NCI-H2081 (cell line): ENCODE results near the gene ABCC6.
"Not testable (repeated sequence)": the region's sequence is repeated elsewhere in the genome, so short reads cannot be mapped to it uniquely, and the experiment has no call there.

Source experiments
- DNase-seq, 2 experiments: peaks; one replicate each; lab custom pipeline; 2025; lab: John Stamatoyannopoulos, UW

ABCC6 gene

DNA sequence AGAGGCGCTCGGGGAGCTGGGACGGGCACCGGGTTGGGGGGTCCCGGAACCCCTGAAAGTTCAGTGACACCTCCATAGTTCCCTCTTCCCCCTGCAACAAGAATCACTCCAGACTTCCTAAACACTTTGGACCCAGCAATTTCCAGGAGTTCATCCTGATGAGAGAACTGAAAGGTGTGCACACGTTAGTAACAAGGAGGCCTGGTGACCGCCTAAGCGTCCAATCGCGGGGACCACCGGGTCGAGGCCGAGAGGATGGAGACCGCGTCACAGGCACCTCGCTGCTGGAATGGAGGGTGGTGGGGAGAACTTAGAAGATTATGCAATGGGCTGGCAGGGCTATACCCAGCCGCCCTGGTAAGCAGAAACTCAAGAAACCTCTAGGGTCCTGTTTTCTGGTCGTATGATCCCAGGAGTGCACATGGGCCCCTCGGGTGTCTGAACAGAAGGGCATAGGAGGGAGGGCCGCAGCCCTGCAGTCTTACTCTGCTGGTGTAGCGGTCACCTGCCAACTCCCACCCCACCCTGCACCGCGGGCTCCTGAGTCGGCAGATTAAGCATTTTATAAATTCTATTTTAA is 458 bp upstream of the ABCC6 start:
- DNase-seq, result not testable (repeated sequence)

DNA sequence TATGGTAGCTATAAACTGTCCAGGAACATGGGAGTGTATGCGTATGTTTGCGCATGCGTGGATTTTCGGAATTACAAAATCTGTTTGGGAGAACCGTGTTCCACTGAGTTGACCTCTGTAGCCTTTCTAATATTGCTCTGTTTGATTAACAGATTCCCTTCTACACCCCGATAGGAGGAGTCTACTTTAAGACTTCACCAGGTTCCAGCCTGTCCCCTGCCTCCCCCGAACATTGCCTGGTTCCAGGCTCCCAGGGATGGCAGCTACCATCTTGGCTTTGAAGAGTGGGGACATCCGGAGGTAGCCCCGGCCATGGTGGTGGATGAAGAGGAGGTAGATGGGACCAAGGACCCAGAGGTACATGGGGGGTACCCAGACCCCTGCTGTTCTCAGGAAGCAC is 1.9 kb downstream of the ABCC6 start:
- DNase-seq, result not testable (repeated sequence)

DNA sequence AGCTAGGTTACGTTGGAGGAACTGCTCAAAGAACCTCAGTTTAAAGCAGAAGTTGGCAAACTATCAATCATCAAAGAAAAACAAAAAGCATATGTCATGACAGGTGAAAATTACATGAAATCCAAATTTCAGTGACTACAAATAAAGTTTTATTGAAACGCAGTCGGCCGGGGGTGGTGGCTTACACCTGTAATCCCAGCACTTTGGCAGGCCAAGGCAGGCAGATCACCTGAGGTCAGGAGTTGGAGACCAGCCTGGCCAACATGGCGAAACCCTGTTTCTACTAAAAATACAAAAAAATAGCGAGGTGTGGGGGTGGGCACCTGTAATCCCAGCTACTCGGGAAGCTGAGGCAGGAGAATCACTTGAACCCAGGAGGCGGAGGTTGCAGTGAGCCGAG is 2.8 kb downstream of the ABCC6 start:
- DNase-seq, result not testable (repeated sequence)

DNA sequence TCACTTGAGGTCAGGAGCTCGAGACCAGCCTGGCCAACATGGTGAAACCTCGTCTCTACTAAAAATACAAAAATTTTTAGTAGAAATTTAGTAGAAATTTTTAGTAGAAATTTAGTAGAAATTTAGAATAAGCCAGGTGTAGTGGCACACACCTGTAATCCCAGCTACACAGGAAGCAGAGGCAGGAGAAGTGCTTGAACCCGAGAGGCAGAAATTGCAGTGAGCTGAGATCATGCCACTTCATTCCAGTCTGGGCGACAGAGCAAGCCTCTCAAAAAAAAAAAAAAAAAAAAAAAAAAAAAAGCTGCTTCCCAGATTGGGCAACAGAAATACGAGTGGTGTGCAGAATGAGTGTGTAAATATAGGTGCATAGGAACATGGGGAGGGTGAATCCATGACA is 4.5 kb downstream of the ABCC6 start:
- not testable (repeated sequence) for DNase-seq

DNA sequence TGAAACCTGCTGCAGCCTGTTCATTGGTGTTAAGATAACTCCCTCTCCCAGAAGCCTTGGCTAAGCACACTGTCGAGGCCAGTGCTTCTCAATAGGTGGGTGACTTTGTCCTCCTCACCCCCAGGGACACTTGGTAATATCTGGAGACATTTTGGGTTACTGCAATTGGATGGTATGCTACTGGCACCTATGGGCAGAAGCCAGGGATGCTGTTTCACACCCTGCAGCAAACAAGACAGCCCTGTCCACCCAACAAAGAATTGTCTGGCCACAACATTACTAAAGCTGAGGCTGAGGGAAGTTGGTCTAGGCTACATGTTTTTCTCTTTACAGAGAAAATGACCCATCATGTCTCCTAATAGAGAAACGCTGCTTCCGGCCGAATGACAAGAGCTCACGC is 4.9 kb downstream of the ABCC6 start:
- not testable (repeated sequence) for DNase-seq

GRCh38 chr16:16213863-16214293 is 9.4 kb downstream of the ABCC6 start:
- not testable (repeated sequence) for DNase-seq

- not testable (repeated sequence) for DNase-seq
These were observed 11.9 kb downstream of the ABCC6 start for GRCh38 chr16:16211404-16211803.

DNA sequence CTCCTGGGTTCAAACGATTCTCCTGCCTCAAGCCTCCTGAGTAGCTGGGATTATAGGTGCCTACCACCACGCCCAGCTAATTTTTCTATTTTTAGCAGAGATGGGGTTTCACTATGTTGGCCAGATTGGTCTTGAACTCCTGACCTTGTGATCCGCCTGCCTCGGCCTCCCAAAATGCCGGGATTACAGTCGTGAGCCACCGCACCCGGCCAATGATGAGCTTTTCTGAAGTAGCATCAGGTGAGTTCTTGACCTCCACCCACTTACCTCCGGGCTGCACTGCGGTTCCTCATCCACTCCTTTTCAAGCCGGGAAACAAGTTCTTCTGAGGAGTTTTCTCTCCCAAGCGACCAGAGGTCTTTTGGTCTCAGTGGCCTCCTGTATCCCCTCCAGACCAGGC is 14.8 kb downstream of the ABCC6 start:
- DNase-seq, result not testable (repeated sequence)

- DNase-seq, result not testable (repeated sequence)
These were observed 15.4 kb downstream of the ABCC6 start for GRCh38 chr16:16207787-16208334.

GRCh38 chr16:16207097-16207786 is 16.1 kb downstream of the ABCC6 start:
- not testable (repeated sequence) for DNase-seq

GRCh38 chr16:16205864-16206263 is 17.4 kb downstream of the ABCC6 start:
- not testable (repeated sequence) for DNase-seq

DNA sequence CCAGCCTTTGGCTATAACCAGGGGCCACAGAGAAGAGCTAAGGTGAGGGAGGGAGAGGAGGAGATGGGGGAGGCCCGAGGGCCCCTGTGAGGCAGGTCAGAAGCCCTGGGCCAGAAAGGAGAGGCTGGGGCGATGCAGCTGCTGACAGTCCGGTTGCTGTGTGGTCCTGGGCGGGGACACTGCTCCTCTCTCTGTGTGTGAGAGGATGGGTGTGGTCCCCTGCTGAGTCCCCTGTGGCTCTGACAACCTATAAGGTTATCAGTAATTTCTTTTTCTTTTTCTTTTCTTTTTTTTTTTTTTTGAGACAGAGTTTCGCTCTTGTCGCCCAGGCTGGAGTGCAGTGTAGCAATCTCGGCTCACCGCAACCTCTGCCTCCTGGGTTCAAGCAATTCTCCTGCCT is 18.7 kb downstream of the ABCC6 start:
- not testable (repeated sequence) for DNase-seq

- DNase-seq, result not testable (repeated sequence)
These were observed 19.8 kb downstream of the ABCC6 start for GRCh38 chr16:16203494-16203893.

- peak; percentile 5 to 43 for DNase-seq
These were observed 20.7 kb downstream of the ABCC6 start for GRCh38 chr16:16202400-16203143.

- DNase-seq, result not testable (repeated sequence)
These were observed 21.4 kb downstream of the ABCC6 start for GRCh38 chr16:16201880-16202279.

- DNase-seq, result not testable (repeated sequence)
These were observed 22.9 kb downstream of the ABCC6 start for GRCh38 chr16:16200391-16200790.

GRCh38 chr16:16199428-16199827 is 23.9 kb downstream of the ABCC6 start:
- not testable (repeated sequence) for DNase-seq

DNA sequence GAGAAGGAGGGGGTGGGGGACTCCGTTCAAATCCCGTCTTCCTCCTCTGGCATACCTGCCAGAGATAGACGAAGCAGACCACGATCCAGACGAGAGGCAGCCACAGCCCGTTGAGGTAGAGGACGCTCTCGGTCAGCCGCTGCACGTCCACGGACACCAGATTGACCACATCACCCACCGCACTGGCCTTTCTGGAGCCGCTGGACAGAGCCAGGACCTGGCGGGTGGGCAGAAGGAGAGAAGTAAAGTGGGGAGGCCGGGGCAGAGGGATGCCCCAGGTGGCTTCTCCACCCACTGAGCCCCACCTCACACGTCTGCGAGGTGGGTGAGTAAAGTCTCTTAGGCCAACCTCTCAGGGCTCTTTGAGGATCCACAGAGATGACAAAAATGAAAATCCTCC is 25.3 kb downstream of the ABCC6 start:
- no peak for DNase-seq

- no peak for DNase-seq
These were observed 26.0 kb downstream of the ABCC6 start for GRCh38 chr16:16197331-16197730.

- DNase-seq, result no peak
These were observed 27.2 kb downstream of the ABCC6 start for GRCh38 chr16:16196099-16196498.

DNA sequence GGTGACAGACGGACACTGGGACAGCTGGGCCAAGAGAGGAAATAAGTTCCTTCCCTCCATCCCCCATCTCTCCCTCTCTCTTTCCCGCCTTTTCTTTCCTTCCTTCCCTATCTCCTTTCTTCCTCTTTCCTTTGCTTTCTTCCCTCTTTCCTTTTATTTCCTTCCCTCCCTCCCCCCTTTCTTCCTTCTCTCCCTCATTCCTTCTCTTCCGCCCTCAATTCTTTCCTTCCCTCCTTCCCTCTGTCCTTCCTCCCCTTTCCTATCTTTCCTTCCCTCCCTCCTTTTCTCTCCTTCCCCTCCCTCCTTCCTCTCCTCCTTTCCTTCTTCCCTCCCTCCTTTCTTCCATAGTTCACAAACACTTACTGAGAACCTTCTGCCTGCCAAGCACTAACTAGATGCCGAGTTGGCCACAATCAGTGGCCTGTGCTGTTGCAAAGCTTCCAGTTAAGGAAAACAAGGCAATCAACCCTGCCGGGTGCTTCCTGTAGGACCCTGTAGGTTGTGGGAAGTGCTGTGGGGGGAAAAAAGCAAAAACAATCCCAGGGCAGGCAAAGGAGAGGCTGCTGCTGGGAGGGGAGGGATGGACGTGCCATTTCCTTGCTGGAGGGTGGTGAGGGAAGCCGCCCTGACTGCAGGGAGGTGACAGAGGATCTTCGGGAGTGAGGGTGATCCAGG is 31.7 kb downstream of the ABCC6 start:
- DNase-seq, result no peak

GRCh38 chr16:16190966-16191365 is 32.3 kb downstream of the ABCC6 start:
- not testable (repeated sequence) for DNase-seq
